Prostate gland (tissue), 2 donors: ENCODE measurements around the gene TEK. TPM values are rescaled to one million over a fixed set of nuclear protein-coding genes. Genes with fewer than 3 reads are reported as not detected.

Experiments
- DNase-seq: peaks from one replicate; pipeline ENCODE4 v3.0.0-alpha.2; 2019; ENCODE audit warnings: low spot score
- H3K27ac ChIP-seq, 2 donors: fragments of 200-600 bp; sonication (generic); 2 replicates each; pipeline ENCODE4 v1.5.1; 2017 to 2019
- H3K27me3 ChIP-seq: fragments of 200-600 bp; sonication (generic); replicated peaks from 2 replicates; pipeline ENCODE4 v1.5.1; 2019; ENCODE audit not compliant: insufficient read depth
- H3K36me3 ChIP-seq, 2 donors: fragments of 200-600 bp; sonication (generic); 1 replicate in 1 of 2; 2 replicates in 1 of 2; pipeline versions ENCODE4 v1.5.1 to v1.8.1; 2017 to 2019
- H3K4me1 ChIP-seq: fragments of 200-600 bp; sonication (generic); replicated peaks from 2 replicates; pipeline ENCODE4 v1.5.1; 2019
- H3K4me3 ChIP-seq, 2 donors: fragments of 200-600 bp; sonication (generic); 2 replicates each; pipeline ENCODE4 v1.5.1; 2017 to 2019
- H3K9me3 ChIP-seq: fragments of 200-600 bp; sonication (generic); 2 replicates; pipeline ENCODE4 v1.5.1; 2017
- CTCF ChIP-seq, 4 experiments: fragments of 200-600 bp in 2 of 4; fragments of 450-650 bp in 2 of 4; sonication (generic) in 2 of 4; IDR thresholded peaks; 1 replicate in 3 of 4; 2 replicates in 1 of 4; pipeline ENCODE4 v1.5.1; 2016 to 2019; ENCODE audit warnings: antibody characterized with exemption in 4 of 4, mild to moderate bottlenecking in 2 of 4, moderate library complexity in 2 of 4
- POLR2A ChIP-seq: fragments of 450-650 bp; IDR thresholded peaks from one replicate; pipeline ENCODE4 v1.6.1; 2016; ENCODE audit warnings: antibody characterized with exemption, mild to moderate bottlenecking
- POLR2AphosphoS5 ChIP-seq: sonication (generic); formaldehyde crosslinking; IDR thresholded peaks from one replicate; pipeline ENCODE4 v1.6.1; 2017; ENCODE audit warnings: antibody characterized with exemption
- WGBS: methylation state at CpG from one replicate; pipeline ENCODE4 v1.1.5; 2018; 5-methylcytosine and 5-hydroxymethylcytosine counted together
- intact Hi-C: fragments of 100-400 bp; cut with DNase I; formaldehyde crosslinking; loops from one replicate; pipeline ENCODE4 v1.14.2; 2022
- total RNA-seq, 2 donors: library from RNA; depleted of rRNA; stranded (reverse); fragments of >200 nt; gene quantifications; one replicate each; pipeline ENCODE4 v1.1.0, GENCODE V29; 2016

The TEK gene
- total RNA-seq, 2 donors from 2014 or later = 3.5 to 5.5 TPM

GRCh38 chr9:27165068-27165467 lies 56.0 kb downstream of the TEK start:
- no peaks in the 10 kb centered on the region for H3K36me3 ChIP-seq
- no peak overlapping the region for H3K4me3 ChIP-seq
- no peaks in the 10 kb centered on the region for H3K9me3 ChIP-seq
- no peak overlapping the region for H3K27ac ChIP-seq
- 28% methylated on average over 3 of the region's 3 CpGs for WGBS
- no peaks in the 10 kb centered on the region for H3K4me1 ChIP-seq
- no peaks in the 10 kb centered on the region for H3K27me3 ChIP-seq
- intact Hi-C loops = no loop called here
- TF ChIP-seq CTCF (IDR thresholded peaks at IDR 0.05) (no peak), POLR2AphosphoS5 (no peak), POLR2A (no peak)
- DNase-seq = no peak

- DNase-seq = no peak
- no peaks in the 10 kb centered on the region for H3K27me3 ChIP-seq
- H3K27ac ChIP-seq = no peak overlapping the region
- WGBS = 75% methylated on average over 10 of the region's 10 CpGs
- intact Hi-C loops = no loop called here
- no peaks in the 10 kb centered on the region for H3K9me3 ChIP-seq
- no peaks in the 10 kb centered on the region for H3K4me1 ChIP-seq
- no peaks in the 10 kb centered on the region for H3K36me3 ChIP-seq
- no peak overlapping the region for H3K4me3 ChIP-seq
- TF ChIP-seq POLR2AphosphoS5 = no peak
- TF ChIP-seq CTCF (IDR thresholded peaks at IDR 0.05) = no peak
- no peak for TF ChIP-seq POLR2A
Measured at GRCh38 chr9:27165670-27166069, 56.6 kb downstream of the TEK start.

- H3K27me3 ChIP-seq = no peaks in the 10 kb centered on the region
- no peaks in the 10 kb centered on the region for H3K36me3 ChIP-seq
- WGBS = 69% methylated on average over 1 of the region's 1 CpG
- no peaks in the 10 kb centered on the region for H3K4me1 ChIP-seq
- DNase-seq = no peak
- no peaks in the 10 kb centered on the region for H3K9me3 ChIP-seq
- H3K4me3 ChIP-seq = no peak overlapping the region
- no peak overlapping the region for H3K27ac ChIP-seq
- no peak for TF ChIP-seq CTCF (IDR thresholded peaks at IDR 0.05)
- TF ChIP-seq POLR2A = no peak
- no peak for TF ChIP-seq POLR2AphosphoS5
- intact Hi-C loops = no loop called here
Measured at GRCh38 chr9:27168496-27168895, 59.5 kb downstream of the TEK start.

GRCh38 chr9:27168951-27169350 lies 59.9 kb downstream of the TEK start:
- 94% methylated on average over 3 of the region's 3 CpGs for WGBS
- H3K4me1 ChIP-seq = no peaks in the 10 kb centered on the region
- no peaks in the 10 kb centered on the region for H3K27me3 ChIP-seq
- no peaks in the 10 kb centered on the region for H3K36me3 ChIP-seq
- intact Hi-C loops = no loop called here
- no peak overlapping the region for H3K27ac ChIP-seq
- no peaks in the 10 kb centered on the region for H3K9me3 ChIP-seq
- DNase-seq = no peak
- TF ChIP-seq CTCF (IDR thresholded peaks at IDR 0.05) (no peak), POLR2A (no peak), POLR2AphosphoS5 (no peak)
- no peak overlapping the region for H3K4me3 ChIP-seq

- Histone ChIP-seq H3K36me3 (no peaks in the 10 kb centered on the region), H3K4me3 (no peak overlapping the region), H3K27ac (no peak overlapping the region), H3K27me3 (no peaks in the 10 kb centered on the region), H3K9me3 (no peaks in the 10 kb centered on the region), H3K4me1 (no peaks in the 10 kb centered on the region)
- no peak for TF ChIP-seq POLR2AphosphoS5
- DNase-seq = no peak
- WGBS = 87% methylated on average over 3 of the region's 3 CpGs
- intact Hi-C loops = no loop called here
Measured at GRCh38 chr9:27176971-27177370, 67.9 kb downstream of the TEK start.
